GM23338 (cell line): Measurements from ENCODE around the gene TAF1D. TPM values are rescaled to one million over a fixed set of nuclear protein-coding genes. Genes with fewer than 3 reads are reported as not detected.
A peak's percentile ranks its signal among the peaks of the same experiment; 100 is the strongest.

ENCODE experiments used
- ATAC-seq: fragments of 200-7000 bp; cut with Tn5 transposase; 3 replicates; pipeline ENCODE4 v1.9.1; 2020
- DNase-seq: peaks from one replicate; pipeline ENCODE4 v3.0.0-alpha.2; 2015; ENCODE audit warnings: low spot score
- H2AFZ ChIP-seq: fragments of 200-600 bp; sonication (generic); 2 replicates; pipeline ENCODE4 v1.8.0; 2016; ENCODE audit warnings: antibody characterized with exemption, mild to moderate bottlenecking, moderate library complexity
- H3F3A ChIP-seq: fragments of 200-600 bp; sonication (generic); replicated peaks from 2 replicates; pipeline ENCODE4 v1.8.0; 2017; ENCODE audit warnings: antibody characterized with exemption, mixed run types, low read depth
- H3K27ac ChIP-seq: fragments of 200-600 bp; sonication (generic); 2 replicates; pipeline ENCODE4 v1.6.1; 2016; ENCODE audit warnings: low read depth
- H3K27me3 ChIP-seq: fragments of 200-600 bp; sonication (generic); 2 replicates; pipeline ENCODE4 v1.8.0; 2016; ENCODE audit warnings: mild to moderate bottlenecking, mixed run types, moderate library complexity; ENCODE audit not compliant: insufficient read depth
- H3K36me3 ChIP-seq: fragments of 200-600 bp; sonication (generic); 2 replicates; pipeline ENCODE4 v1.8.0; 2016; ENCODE audit warnings: mild to moderate bottlenecking; ENCODE audit not compliant: insufficient read depth
- H3K4me1 ChIP-seq: fragments of 200-600 bp; sonication (generic); 2 replicates; pipeline ENCODE4 v1.8.0; 2016; ENCODE audit warnings: mild to moderate bottlenecking, moderate library complexity; ENCODE audit not compliant: insufficient read depth
- H3K4me2 ChIP-seq: fragments of 200-600 bp; sonication (generic); 2 replicates; pipeline ENCODE4 v1.7.1; 2017; ENCODE audit warnings: mixed run types
- H3K4me3 ChIP-seq: fragments of 200-600 bp; sonication (generic); 2 replicates; pipeline ENCODE4 v1.6.1; 2016; ENCODE audit warnings: mixed run types
- H3K79me2 ChIP-seq: fragments of 200-600 bp; sonication (generic); replicated peaks from 2 replicates; pipeline ENCODE4 v1.8.0; 2017; ENCODE audit warnings: mild to moderate bottlenecking; ENCODE audit not compliant: insufficient read depth
- H3K9me2 ChIP-seq: fragments of 200-600 bp; sonication (generic); 2 replicates; pipeline ENCODE4 v1.8.0; 2017; ENCODE audit not compliant: insufficient read depth
- H4K20me1 ChIP-seq: fragments of 200-600 bp; sonication (generic); replicated peaks from 2 replicates; pipeline ENCODE4 v1.8.0; 2017; ENCODE audit warnings: mild to moderate bottlenecking; ENCODE audit not compliant: insufficient read depth
- H3K27ac Mint-ChIP-seq: 2 replicates; pipeline ENCODE4 v1.8.0; 2020; ENCODE audit warnings: inconsistent platforms, mild to moderate bottlenecking, moderate library complexity, mixed read lengths
- H3K27me3 Mint-ChIP-seq: 3 replicates; pipeline ENCODE4 v1.8.0; 2022; ENCODE audit warnings: low read depth, mild to moderate bottlenecking, moderate library complexity, mixed read lengths, inconsistent platforms; ENCODE audit not compliant: insufficient read depth, poor library complexity
- H3K36me3 Mint-ChIP-seq: 3 replicates; pipeline ENCODE4 v1.8.0; 2021; ENCODE audit warnings: low read depth, mild to moderate bottlenecking, inconsistent platforms, moderate library complexity, mixed read lengths
- H3K4me1 Mint-ChIP-seq: 3 replicates; pipeline ENCODE4 v1.8.0; 2020; ENCODE audit warnings: mild to moderate bottlenecking, inconsistent platforms, mixed read lengths
- H3K4me3 Mint-ChIP-seq: 3 replicates; pipeline ENCODE4 v1.8.0; 2021; ENCODE audit warnings: moderate library complexity, mild to moderate bottlenecking, inconsistent platforms, mixed read lengths
- H3K9me3 Mint-ChIP-seq: 3 replicates; pipeline ENCODE4 v1.8.0; 2020; ENCODE audit warnings: moderate library complexity, mild to moderate bottlenecking, inconsistent platforms, mixed read lengths
- CREB1 ChIP-seq: fragments of 250-450 bp; sonication (Bioruptor Pico); IDR thresholded peaks from 2 replicates; pipeline ENCODE4 v1.5.0; 2020; ENCODE audit warnings: low read depth, mild to moderate bottlenecking, moderate library complexity
- EZH2 ChIP-seq: fragments of 200-600 bp; sonication (generic); IDR thresholded peaks from one replicate; pipeline ENCODE4 v1.8.0; 2017; ENCODE audit warnings: antibody characterized with exemption, mild to moderate bottlenecking, low read depth; ENCODE audit not compliant: unreplicated experiment
- EZH2phosphoT487 ChIP-seq: fragments of 200-600 bp; sonication (generic); IDR thresholded peaks from one replicate; pipeline ENCODE4 v1.8.1; 2018; ENCODE audit warnings: antibody characterized with exemption; ENCODE audit not compliant: unreplicated experiment
- JUNB ChIP-seq: IDR thresholded peaks from one replicate; pipeline ENCODE4 v1.6.1; 2016; ENCODE audit warnings: antibody characterized with exemption; ENCODE audit not compliant: unreplicated experiment
- NANOG ChIP-seq: IDR thresholded peaks from 2 replicates; pipeline ENCODE4 v1.6.1; 2016; ENCODE audit warnings: antibody characterized with exemption, borderline replicate concordance
- POLR2AphosphoS5 ChIP-seq: IDR thresholded peaks from 2 replicates; pipeline ENCODE4 v1.6.1; 2016; ENCODE audit warnings: antibody characterized with exemption, low read depth
- STAT1 ChIP-seq: IDR thresholded peaks from one replicate; pipeline ENCODE4 v1.6.1; 2016; ENCODE audit warnings: antibody characterized with exemption; ENCODE audit not compliant: unreplicated experiment
- ZNF114 ChIP-seq: fragments of 250-450 bp; sonication (Bioruptor Pico); IDR thresholded peaks from 2 replicates; pipeline ENCODE4 v1.5.0; 2020; ENCODE audit warnings: mild to moderate bottlenecking, moderate library complexity
- ZNF331 ChIP-seq: fragments of 250-450 bp; sonication (Bioruptor Pico); IDR thresholded peaks from 2 replicates; pipeline ENCODE4 v1.5.0; 2020; ENCODE audit warnings: low read depth, mild to moderate bottlenecking, moderate library complexity
- polyA plus RNA-seq: library from polyadenylated mRNA; unstranded; fragments of >200 nt; fragmentation: Nextera tagmentation; extraction: Ambion mirVana; gene quantifications from 2 replicates; pipeline ENCODE4 v1.2.1, GENCODE V29; 2016
- total RNA-seq: library from RNA; depleted of rRNA; stranded (reverse); fragments of >200 nt; shearing (Covaris generic); gene quantifications from 2 replicates; pipeline ENCODE4 v1.2.3, GENCODE V29; 2014
- TF ChIP-seq, protein P1 (sequence below): IDR thresholded peaks from 2 replicates; pipeline ENCODE4 v1.6.1; 2016; ENCODE audit warnings: antibody characterized with exemption
- TF ChIP-seq, protein P2 (sequence below), 2 experiments: fragments of 200-600 bp in 1 of 2; sonication (generic) in 1 of 2; conservative IDR thresholded peaks; 2 replicates each; pipeline versions ENCODE4 v1.5.1 to v1.6.1; 2016 to 2017; ENCODE audit warnings: antibody characterized with exemption in 2 of 2, low read depth in 2 of 2, mild to moderate bottlenecking in 2 of 2, moderate library complexity in 1 of 2

Gene TAF1D
- total and polyA plus RNA-seq, 2 experiments from 2014 or later: 240 to 246 TPM

DNA sequence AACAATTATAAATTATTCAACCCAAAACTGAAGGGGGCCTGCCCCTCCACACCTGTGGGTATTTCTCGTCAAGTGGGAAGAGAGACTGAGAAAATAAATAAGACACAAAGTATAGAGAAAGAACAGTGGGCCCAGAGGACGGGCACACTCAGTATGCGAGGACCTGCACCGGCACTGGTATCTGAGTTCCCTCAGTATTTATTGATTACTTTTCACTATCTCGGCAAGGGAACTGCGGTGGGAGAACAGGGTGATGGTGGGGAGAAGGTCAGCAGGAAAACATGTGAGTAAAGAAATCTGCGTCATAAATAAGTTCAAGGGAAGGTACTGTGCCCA, 3.3 kb upstream of the TAF1D start (continued):
- TF ChIP-seq, protein P1, sequence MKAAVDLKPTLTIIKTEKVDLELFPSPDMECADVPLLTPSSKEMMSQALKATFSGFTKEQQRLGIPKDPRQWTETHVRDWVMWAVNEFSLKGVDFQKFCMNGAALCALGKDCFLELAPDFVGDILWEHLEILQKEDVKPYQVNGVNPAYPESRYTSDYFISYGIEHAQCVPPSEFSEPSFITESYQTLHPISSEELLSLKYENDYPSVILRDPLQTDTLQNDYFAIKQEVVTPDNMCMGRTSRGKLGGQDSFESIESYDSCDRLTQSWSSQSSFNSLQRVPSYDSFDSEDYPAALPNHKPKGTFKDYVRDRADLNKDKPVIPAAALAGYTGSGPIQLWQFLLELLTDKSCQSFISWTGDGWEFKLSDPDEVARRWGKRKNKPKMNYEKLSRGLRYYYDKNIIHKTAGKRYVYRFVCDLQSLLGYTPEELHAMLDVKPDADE: no peak

DNA sequence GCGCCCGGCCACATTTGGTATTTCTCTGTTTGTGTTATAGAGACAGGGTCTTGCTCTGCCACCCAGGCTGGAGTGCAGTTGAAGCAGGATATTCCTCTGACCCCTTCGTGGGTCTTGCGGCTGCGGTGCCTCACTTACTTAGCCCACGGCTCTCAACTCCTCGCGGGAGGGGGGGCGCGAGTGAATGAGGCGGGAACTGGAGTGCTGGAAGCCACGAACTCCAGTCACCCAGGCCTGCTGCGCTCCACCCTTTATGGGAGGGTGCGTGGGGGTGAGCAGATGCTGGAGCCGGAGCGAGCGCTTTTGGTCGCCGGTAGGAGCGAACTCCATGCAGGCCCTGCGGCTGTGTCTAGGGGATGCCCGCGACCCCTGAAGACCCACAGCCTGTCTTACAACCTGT, 2.0 kb upstream of the TAF1D start:
- H3K4me3 ChIP-seq: no peak overlapping the region
- Mint-ChIP-seq H3K27me3 (peaks cover 22% of the 10 kb centered on the region), H3K9me3 (peaks cover 7% of the 10 kb centered on the region; the same call in 2 of the 3 replicates), H3K36me3 (peaks cover 31% of the 10 kb centered on the region), H3K4me1 (peaks cover 23% of the 10 kb centered on the region), H3K4me3 (peak overlapping the region; percentile 56; the same call in 2 of the 3 replicates), H3K27ac (no peak overlapping the region)
- H3K9me2 ChIP-seq: no peaks in the 10 kb centered on the region
- no peaks in the 10 kb centered on the region for H3K27me3 ChIP-seq
- ATAC-seq (no peak), DNase-seq (no peak)
- H3K4me1 ChIP-seq: peaks cover 12% of the 10 kb centered on the region
- TF ChIP-seq ZNF114 (CRISPR knock-in tag) (no peak), CREB1 (no peak)
- peaks cover 12% of the 10 kb centered on the region; the same call in 1 of the 2 replicates for H4K20me1 ChIP-seq
- H2AFZ ChIP-seq: no peak overlapping the region
- peaks cover 17% of the 10 kb centered on the region for H3K36me3 ChIP-seq
- H3F3A ChIP-seq: peaks cover 6% of the 10 kb centered on the region
- no peak overlapping the region for H3K27ac ChIP-seq
- H3K4me2 ChIP-seq: no peak overlapping the region
- peaks cover 62% of the 10 kb centered on the region for H3K79me2 ChIP-seq

DNA sequence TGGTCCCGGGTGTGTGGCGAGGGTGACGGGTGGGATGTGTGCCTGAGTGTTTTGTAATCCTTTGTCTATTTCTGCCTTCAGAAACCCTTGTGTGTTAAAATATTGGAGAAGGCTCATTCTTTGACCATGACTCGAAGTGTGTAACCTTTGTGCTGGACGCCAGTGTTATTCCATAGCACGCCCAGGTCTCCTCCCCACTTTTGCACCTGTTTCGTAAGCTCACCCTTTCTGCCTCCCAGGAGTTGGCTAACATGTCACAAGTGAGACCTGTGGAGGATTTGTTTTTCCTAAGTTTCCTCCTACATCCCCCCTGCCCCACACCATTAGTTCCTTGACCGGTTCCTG, 559 bp upstream of the TAF1D start:
- H3K27ac ChIP-seq: peak overlapping the region; percentile 56; the same call in 1 of the 2 replicates
- peaks cover 22% of the 10 kb centered on the region for H3K4me1 ChIP-seq
- H2AFZ ChIP-seq: peak overlapping the region; percentile 90
- peak overlapping the region; percentile 80 for H3K4me2 ChIP-seq
- ATAC-seq (peak; percentile 25), DNase-seq (peak; percentile 51)
- Mint-ChIP-seq H3K27ac (peak overlapping the region; percentile 100), H3K9me3 (peaks cover 7% of the 10 kb centered on the region; the same call in 2 of the 3 replicates), H3K4me3 (peak overlapping the region; percentile 100), H3K27me3 (peaks cover 22% of the 10 kb centered on the region), H3K4me1 (peaks cover 36% of the 10 kb centered on the region), H3K36me3 (peaks cover 46% of the 10 kb centered on the region)
- peak overlapping the region; percentile 63 for H3K4me3 ChIP-seq
- no peaks in the 10 kb centered on the region for H3K9me2 ChIP-seq
- peaks cover 31% of the 10 kb centered on the region for H3K36me3 ChIP-seq
- H4K20me1 ChIP-seq: peaks cover 25% of the 10 kb centered on the region
- H3K79me2 ChIP-seq: peaks cover 77% of the 10 kb centered on the region
- H3K27me3 ChIP-seq: no peaks in the 10 kb centered on the region
- H3F3A ChIP-seq: peaks cover 12% of the 10 kb centered on the region
- TF ChIP-seq, protein P1: no peak
- TF ChIP-seq NANOG: no peak
- TF ChIP-seq ZNF331 (CRISPR knock-in tag): no peak
- TF ChIP-seq, protein P2, sequence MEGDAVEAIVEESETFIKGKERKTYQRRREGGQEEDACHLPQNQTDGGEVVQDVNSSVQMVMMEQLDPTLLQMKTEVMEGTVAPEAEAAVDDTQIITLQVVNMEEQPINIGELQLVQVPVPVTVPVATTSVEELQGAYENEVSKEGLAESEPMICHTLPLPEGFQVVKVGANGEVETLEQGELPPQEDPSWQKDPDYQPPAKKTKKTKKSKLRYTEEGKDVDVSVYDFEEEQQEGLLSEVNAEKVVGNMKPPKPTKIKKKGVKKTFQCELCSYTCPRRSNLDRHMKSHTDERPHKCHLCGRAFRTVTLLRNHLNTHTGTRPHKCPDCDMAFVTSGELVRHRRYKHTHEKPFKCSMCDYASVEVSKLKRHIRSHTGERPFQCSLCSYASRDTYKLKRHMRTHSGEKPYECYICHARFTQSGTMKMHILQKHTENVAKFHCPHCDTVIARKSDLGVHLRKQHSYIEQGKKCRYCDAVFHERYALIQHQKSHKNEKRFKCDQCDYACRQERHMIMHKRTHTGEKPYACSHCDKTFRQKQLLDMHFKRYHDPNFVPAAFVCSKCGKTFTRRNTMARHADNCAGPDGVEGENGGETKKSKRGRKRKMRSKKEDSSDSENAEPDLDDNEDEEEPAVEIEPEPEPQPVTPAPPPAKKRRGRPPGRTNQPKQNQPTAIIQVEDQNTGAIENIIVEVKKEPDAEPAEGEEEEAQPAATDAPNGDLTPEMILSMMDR (conservative IDR thresholded peaks at IDR 0.05; ENCODE audit: low read depth in 2 of 2): no peak
- no peak for TF ChIP-seq EZH2phosphoT487
- no peak for TF ChIP-seq ZNF114 (CRISPR knock-in tag)
- no peak for TF ChIP-seq STAT1
- no peak for TF ChIP-seq JUNB
- no peak for TF ChIP-seq EZH2
- TF ChIP-seq POLR2AphosphoS5: no peak
